Activated T-cell treated with anti-CD3 and anti-CD28 coated beads for 4 hours (primary cell): ENCODE data around the gene ZBTB48.

ENCODE experiments used
- DNase-seq: peaks from one replicate; pipeline ENCODE4 v3.0.0-alpha.2; 2020

Gene ZBTB48

GRCh38 chr1:6614019-6614928, 34.5 kb downstream of the ZBTB48 start:
- DNase-seq: peak; percentile 55

- peak; percentile 18 for DNase-seq
Observed at GRCh38 chr1:6614929-6615785, 35.4 kb downstream of the ZBTB48 start.

- DNase-seq: no peak
Observed at GRCh38 chr1:6619045-6619444, 39.3 kb downstream of the ZBTB48 start.

DNA sequence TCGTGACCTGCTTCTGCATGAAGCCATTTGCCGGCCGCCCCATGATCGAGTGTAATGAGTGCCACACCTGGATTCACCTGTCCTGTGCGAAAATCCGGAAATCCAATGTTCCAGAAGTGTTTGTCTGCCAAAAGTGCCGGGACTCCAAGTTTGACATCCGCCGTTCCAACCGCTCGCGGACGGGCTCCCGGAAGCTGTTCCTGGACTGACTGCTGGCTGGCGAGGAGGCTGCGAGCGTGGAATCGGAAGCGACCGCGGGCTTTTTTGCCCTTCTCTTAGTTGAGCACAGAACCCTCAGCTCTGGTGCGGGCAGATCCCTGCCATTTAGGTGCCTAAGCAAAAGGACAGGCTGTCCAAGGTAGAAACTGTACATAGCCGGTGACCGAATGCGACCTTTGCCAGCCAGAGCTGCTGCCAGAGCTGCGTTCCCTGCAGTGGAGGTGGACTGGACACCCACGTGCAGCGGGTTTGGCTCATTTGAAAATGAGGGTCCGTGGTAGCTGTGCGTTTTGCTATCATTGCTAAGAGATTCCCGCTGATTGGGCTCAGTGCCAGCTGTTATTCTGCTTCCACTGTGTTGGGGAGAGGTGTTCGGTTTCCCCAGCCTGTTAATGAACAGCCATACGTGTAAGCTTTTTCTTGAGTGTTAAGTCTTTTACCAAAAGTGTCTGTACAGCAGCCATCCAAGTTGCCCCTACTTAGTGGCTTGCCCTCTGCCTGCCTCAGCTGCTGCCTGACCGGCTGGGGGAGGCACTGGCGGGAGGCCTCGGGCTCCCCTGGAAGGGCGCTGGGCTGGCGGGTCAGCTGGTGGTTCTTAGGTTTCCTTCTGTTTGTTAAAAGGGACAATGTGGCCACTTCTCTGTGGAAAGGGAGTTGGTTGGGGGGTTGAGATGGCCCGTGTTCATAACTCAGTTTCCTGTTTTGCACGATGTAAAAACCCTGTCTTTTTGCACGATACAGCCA, 41.9 kb downstream of the ZBTB48 start:
- no peak for DNase-seq

GRCh38 chr1:6622396-6623152, 42.8 kb downstream of the ZBTB48 start:
- DNase-seq: no peak

DNA sequence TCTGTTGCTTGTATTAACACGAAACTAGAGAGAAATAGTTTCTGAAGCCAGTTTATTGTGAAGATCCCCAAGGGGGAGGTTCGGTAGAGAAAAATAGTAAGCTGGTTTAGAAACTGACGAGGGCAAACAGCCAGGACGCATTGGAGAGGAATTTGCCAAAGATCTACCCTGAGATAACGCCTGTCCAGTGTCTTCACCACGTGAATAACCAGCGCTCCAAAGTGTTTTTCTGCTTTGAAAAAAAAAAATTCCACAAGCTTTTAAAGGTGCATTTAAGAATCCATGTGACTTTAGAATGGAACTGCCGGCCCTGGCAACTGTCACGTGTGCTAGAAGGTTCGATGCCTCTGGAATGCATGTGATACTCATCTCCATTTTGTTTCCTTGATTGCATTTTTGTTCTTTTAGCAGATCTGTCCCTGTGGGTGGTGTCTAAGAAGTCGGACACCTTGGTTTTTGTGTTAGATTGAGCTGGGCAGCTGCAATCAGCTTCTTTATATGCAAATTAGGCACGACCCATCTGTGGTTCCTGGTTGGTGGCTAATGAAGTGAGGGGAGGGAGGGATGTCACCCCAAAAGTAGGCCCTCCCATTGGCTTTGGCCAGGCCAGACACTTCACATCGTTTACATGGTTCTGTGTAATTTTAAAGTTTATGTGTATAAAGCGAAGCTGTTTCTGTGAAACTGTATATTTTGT, 43.6 kb downstream of the ZBTB48 start:
- DNase-seq: no peak

DNA sequence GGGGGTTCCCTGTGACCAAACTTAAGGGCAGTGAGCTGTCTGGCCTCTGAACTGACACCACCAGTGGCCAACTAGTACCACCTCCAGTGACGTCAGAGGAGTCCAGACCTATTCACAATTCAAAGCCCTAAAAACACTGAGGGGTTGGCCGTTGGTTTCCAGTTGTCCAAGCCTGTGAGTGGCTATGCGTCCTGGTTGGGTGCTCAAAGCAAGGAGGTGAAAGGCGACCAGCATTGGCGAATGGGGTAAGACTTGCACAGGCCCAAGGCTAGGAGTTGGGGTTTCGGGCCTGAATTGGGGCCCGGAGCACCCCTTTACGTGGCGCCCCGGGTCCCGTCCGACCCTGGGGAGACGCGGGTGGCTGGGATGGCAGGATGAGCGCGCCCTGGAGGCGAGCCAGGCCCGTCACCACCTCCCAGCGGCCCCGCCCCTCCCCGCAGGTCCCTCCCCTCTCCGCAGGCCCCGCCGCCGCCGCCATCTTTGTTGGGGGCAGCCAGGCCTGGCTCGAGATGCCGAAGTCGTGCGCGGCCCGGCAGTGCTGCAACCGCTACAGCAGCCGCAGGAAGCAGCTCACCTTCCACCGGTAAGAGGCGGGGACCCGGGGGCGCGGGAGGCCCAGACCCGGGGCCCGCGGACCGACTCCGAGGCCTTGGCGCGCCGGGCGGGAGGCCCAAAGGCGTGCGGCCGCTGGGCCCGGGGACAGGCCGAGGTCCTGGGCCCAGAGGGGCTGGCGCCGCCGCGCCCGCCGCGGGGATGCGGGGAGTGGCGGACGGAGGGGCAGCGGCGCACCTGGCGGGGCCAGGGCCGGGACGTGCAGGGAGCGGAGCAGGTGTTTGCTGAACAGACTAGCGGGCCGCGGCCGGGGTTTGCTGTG, 45.2 kb downstream of the ZBTB48 start, which contains the start of gene THAP3:
TSS of gene THAP3 (plus strand) at position 159 of the 874 bp plus-strand sequence. CDS start at position 510, 351 bp downstream.
- DNase-seq: peak; percentile 87

DNA sequence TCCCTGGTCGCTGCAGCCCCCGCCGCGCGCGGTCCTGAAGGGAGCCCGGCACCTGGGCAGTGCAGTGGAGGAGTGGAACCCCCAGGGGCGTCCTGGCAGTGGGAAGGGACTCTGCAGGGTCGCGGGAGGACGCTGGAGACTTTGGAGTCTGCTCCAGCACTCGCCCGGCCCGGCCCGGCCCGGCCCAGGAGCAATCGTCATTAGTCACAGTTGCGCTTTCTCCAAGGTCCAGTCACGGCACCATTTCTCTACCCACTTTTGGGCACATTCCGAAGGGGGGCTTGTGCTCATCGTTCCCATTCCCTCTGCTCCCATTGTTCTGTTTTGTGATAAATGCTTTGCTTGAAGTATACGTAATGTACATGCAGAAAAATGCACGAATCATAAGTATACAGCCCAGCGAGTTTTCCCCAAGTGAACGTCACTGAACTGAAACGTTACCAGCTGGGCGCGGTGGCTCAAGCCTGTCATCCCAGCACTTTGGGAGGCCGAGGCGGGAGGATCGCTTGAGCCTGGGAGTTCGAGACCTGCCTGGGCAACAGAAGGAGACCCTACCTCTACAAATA, 45.9 kb downstream of the ZBTB48 start:
- no peak for DNase-seq

- DNase-seq: no peak
Observed at GRCh38 chr1:6627031-6627430, 47.2 kb downstream of the ZBTB48 start.

DNA sequence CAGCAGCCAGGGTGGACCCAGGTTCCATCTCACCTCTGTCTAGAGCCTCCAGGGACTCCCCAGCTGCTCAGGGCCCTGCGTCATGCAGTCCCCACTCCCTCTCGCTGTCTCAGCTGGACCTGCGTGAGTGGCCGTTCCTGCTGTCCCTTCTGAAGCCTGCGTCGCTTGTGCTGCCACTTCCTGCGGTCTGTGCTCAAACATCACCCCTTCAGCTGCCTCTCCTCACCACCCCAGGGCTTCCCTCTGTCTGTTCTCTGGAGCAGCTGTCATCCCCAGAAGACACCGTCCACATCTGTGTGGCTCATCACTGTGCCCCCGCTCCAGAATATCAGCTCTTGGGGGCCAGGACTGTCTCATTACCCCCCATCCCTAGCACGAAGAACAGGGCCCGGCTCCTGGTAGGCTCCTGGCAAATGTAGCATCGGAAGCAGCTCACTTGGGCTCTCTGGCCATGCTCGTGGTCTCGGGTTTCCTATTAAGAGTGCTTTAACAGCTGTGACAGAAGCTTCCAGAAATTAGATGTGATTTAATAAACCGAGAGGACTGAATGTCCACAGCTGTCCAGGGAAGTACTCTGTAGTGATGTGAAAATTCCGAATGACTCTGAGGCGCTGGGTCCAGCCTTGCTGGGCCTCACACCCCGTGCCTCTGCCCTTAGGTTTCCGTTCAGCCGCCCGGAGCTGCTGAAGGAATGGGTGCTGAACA, 48.2 kb downstream of the ZBTB48 start:
- no peak for DNase-seq

DNA sequence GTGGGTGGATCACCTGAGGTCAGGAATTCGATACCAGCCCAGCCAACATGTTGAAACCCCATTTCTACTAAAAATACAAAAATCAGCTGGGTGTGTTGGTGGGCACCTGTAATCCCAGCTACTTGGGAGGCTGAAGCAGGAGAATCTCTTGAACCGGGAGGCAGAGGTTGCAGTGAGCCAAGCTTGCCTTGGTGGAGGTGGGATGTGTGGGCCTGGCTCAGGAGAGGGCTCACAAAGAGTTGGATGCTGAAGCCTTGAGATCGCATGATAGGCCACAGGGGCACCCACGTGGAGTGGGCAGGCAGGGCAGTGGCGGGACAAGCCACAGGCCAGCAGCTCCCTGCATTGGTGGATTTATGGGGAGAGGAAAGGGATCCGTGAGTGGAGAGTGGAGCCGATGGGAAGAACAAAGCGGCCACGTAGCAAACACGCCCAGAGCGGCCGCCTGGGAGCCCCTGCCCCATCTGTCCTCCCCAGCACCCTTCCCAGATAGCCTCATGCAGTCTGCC, 49.2 kb downstream of the ZBTB48 start:
- DNase-seq: no peak

- DNase-seq: no peak
Observed at GRCh38 chr1:6630027-6630426, 50.2 kb downstream of the ZBTB48 start.

DNA sequence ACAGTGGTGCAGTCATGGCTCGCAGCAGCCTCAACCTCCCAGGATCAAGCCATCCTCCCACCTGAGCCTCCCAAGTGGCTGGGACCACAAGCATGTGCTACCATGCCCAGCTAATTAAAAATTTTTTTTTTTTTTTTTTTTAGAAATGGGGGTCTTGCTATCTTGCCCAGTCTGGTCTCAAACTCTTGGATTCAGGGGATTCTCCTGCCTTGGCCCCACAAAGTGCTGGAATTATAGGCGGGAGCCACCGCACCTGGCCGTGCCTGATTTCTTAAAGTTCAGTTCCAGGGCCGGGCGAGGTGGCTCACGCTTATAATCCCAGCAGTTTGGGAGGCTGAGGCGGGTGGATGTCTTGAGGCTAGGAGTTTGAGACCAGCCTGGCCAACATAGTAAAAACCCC, 51.3 kb downstream of the ZBTB48 start:
- DNase-seq: no peak

- no peak for DNase-seq
Observed at GRCh38 chr1:6632588-6633514, 53.1 kb downstream of the ZBTB48 start.

DNA sequence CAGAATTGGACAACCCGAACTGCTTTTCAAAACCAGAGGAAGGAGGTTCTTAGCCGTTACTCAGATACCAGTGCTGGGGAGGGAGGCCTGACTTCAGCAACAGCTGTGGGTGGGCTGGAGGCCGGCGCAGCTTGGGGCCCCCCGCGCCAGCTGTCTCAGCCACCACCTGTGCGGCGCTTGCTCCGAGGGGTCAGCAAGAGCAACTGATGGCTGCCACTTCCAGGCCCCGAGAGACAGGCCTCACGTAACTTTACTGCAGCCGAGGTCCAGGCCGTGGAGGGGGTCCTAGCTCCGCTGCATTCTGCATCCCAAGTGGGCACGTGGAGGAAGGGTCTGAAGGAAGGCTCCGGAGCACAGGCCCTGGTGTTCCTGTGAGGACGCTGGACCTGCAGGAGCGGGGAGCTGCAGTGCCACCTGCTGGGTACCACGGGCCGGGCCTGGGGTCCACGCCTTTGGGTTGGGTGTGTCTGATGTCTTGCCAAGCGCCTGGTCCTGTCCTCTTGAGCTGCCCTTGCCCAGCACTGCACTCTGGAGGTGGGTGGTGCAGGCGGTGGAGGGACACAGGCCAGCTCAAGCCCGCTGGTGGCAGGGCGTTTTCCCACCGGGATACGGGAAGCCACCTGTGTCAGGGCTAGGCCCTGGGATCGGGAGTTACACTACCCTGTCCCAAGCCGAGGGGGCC, 54.7 kb downstream of the ZBTB48 start:
- DNase-seq: peak; percentile 17

DNA sequence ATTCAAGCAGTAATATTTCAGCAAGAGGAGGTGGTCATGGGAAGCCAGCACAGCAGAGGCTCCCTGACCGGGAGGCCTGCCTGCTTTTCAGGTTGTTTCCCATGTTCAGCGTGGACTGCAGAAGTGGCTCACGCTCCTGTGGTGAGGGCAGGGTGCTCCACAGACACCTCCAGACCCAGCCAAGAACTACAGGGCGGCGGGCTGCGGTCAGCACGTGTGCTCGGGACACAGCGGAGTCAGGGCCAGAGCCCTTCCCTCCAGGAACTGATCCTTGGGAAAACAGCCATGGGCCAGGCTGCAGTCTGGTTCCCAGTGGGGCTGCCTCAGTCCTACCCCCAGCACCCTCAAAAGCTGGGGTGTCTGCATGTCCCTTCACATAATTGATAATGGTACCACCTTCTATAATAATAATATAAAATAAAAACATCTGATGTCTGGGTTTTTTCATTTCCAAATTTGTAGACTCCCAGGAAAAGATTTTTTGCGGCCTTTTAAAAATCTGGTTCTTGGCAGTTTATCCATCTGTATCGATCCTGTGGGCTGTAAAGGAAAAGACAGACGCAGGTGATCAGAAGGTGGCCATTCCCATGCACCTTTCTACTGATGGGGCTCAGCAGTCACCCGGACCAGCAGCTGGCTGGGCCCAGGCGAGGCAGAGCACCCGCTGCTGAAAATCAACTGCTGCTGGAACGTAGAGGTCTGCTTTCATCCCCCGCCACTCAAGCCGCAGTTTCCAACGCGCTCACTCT, 55.5 kb downstream of the ZBTB48 start:
- DNase-seq: no peak
